Measurements from ENCODE around the gene TMEM86B.
A peak's percentile ranks its signal among the peaks of the same experiment; 100 is the strongest.

- no peak for TF ChIP-seq TCF12 (IDR thresholded peaks at IDR 0.05)
- TF ChIP-seq JUND (IDR thresholded peaks at IDR 0.05): no peak
- no peak for TF ChIP-seq FOXM1 (IDR thresholded peaks at IDR 0.05; ENCODE audit: low read depth)
- TF ChIP-seq EP300 (IDR thresholded peaks at IDR 0.05; ENCODE audit: borderline replicate concordance in 1 of 2, low read depth in 1 of 2, low read length in 1 of 2): no peak
- TF ChIP-seq TAF1 (IDR thresholded peaks at IDR 0.05; ENCODE audit: borderline replicate concordance, low read depth, low read length): no peak
- TF ChIP-seq CTCF (IDR thresholded peaks at IDR 0.05): peak; percentile 25
- no peak for TF ChIP-seq GABPA (IDR thresholded peaks at IDR 0.05; ENCODE audit: low read depth)
- TF ChIP-seq MAX (IDR thresholded peaks at IDR 0.05; ENCODE audit: low read depth): no peak
- TF ChIP-seq REST (IDR thresholded peaks at IDR 0.05; ENCODE audit: low read depth, low read length): no peak
Observed at GRCh38 chr19:55212447-55212846, 16.1 kb downstream of the TMEM86B start.
